Measurements from ENCODE around the gene TMEM212. TPM values are rescaled to one million over a fixed set of nuclear protein-coding genes. Genes with fewer than 3 reads are reported as not detected.

The TMEM212 gene
- polyA plus RNA-seq (2011; rRNA removed) = not detected in 2 replicates
- polyA minus RNA-seq (2011; rRNA and poly(A)+ RNA removed) = not detected in 2 replicates

DNA sequence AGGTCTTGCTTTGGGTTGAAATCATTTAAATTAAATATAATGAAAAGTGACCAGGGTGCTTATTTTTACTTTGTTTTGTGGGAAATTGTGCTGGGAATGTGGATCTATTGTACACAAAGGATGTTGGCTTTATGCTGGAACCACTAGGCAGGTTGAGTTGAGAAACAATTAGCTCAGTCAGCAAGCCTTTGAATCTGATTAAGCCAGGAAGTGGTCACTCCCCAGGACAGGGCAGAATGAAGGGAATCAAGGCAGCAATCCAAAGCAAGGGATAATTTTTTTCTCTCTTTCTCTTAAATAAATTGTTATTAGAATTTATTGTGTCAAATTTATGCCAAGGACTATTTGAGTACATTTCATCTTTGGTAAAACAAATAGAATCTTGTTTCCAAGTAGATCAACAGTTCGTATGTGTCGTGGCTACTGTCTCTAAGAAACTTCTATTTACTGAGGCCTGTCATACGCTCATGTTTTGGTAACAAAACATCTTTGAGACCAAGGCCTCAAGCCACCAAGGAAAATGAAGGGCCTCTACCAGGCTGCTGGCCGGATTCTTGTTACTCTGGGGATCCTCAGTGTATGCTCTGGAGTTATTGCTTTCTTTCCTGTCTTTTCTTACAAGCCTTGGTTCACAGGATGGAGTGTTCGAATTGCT lies at the start of gene TMEM212:
TMEM212 (plus strand) TSS at position 486 of the 655 bp plus-strand sequence; CDS start at position 521, 35 bp downstream.
- ChIA-PET POLR2A (no interaction called here), CTCF (interaction anchor here (1.0 to 1.2 kb wide), 3 partner anchors 13 to 257 kb away, joined by 3 to 5 read pairs (median 3); partner anchors contain the start of gene PLD1)
- no peak for DNase-seq (ENCODE audit: low read depth)
- no peak within 1 kb of the TSS for H3K4me3 ChIP-seq (ENCODE audit: low read depth, low read length)
- no peaks in the 10 kb centered on the region for H3K36me3 ChIP-seq (ENCODE audit: control insufficient read depth, insufficient read depth, low read length)
- H3K27me3 ChIP-seq (ENCODE audit: control insufficient read depth, insufficient read depth, low read length) = no peaks in the 10 kb centered on the region
- TF ChIP-seq, protein P1, sequence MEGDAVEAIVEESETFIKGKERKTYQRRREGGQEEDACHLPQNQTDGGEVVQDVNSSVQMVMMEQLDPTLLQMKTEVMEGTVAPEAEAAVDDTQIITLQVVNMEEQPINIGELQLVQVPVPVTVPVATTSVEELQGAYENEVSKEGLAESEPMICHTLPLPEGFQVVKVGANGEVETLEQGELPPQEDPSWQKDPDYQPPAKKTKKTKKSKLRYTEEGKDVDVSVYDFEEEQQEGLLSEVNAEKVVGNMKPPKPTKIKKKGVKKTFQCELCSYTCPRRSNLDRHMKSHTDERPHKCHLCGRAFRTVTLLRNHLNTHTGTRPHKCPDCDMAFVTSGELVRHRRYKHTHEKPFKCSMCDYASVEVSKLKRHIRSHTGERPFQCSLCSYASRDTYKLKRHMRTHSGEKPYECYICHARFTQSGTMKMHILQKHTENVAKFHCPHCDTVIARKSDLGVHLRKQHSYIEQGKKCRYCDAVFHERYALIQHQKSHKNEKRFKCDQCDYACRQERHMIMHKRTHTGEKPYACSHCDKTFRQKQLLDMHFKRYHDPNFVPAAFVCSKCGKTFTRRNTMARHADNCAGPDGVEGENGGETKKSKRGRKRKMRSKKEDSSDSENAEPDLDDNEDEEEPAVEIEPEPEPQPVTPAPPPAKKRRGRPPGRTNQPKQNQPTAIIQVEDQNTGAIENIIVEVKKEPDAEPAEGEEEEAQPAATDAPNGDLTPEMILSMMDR (IDR thresholded peaks at IDR 0.05; ENCODE audit: insufficient read depth, low read depth, low read length) = no peak

DNA sequence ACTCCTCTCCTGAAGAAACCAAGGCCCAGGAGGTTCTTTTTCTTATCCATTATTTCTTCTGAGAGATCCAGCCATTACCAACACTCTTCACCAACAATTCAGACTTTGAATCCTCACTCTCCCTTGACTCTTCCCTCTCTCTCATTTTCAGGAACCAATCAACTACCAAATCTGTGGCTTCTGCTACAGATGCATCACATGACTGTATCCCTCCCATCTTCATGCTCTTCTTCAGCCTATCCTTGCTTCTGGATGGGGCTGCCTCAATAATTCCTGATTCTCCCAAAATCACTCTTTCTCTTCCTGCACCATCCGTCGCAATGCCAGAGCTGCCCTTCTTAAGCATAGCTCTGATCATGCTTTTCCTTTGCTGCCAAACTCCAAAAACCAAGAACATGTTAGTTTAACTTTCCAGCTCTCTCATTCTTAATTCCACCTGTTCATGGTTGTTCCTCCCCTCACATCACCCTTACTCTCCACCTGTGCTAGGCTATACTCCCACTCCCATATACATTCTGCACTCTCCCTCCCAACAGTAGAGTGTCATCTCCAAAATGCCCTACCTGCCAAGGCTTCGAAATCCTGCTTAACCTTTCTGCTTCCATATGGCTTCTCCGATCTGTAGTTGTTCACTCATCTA lies 46.4 kb upstream of the TMEM212 start:
- ChIA-PET POLR2A (no interaction called here), CTCF (interaction anchor here (1.0 kb wide), 1 partner anchor 877 kb away, joined by 4 read pairs; no protein-coding TSS in a partner anchor)
- Histone ChIP-seq H3K4me3 (ENCODE audit: low read depth, low read length) (no peak overlapping the region), H3K36me3 (ENCODE audit: control insufficient read depth, insufficient read depth, low read length) (no peaks in the 10 kb centered on the region), H3K27me3 (ENCODE audit: control insufficient read depth, insufficient read depth, low read length) (no peaks in the 10 kb centered on the region)
- DNase-seq (ENCODE audit: low read depth) = no peak
- TF ChIP-seq, protein P1 (IDR thresholded peaks at IDR 0.05; ENCODE audit: insufficient read depth, low read depth, low read length) = no peak

DNA sequence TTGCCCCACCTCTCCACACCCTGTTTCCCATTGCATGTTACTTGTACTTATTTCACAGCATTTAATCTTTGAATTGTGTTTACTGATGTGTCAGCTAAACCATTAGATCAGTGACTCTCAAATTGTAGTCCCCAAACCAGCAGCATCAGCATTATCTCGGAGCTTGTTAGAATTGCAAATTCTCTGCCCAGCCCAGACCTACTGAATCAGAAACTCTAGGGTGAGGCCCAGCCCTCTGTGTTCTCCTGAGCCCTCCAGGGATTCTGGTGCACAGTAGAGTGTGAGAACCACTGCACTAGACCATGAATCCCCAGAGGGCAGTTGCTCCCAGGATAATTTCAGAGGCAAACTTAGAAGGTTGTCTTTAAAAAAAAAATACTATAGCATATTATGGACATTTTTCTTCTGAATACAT lies 45.9 kb upstream of the TMEM212 start:
- H3K4me3 ChIP-seq (ENCODE audit: low read depth, low read length) = no peak overlapping the region
- ChIA-PET CTCF (interaction anchor here (0.7 to 1.0 kb wide), 2 partner anchors 48 to 876 kb away, joined by 4 read pairs; no protein-coding TSS in a partner anchor), POLR2A (no interaction called here)
- H3K27me3 ChIP-seq (ENCODE audit: control insufficient read depth, insufficient read depth, low read length) = no peaks in the 10 kb centered on the region
- H3K36me3 ChIP-seq (ENCODE audit: control insufficient read depth, insufficient read depth, low read length) = no peaks in the 10 kb centered on the region
- DNase-seq (ENCODE audit: low read depth) = no peak
- TF ChIP-seq, protein P1 (IDR thresholded peaks at IDR 0.05; ENCODE audit: insufficient read depth, low read depth, low read length) = no peak

DNA sequence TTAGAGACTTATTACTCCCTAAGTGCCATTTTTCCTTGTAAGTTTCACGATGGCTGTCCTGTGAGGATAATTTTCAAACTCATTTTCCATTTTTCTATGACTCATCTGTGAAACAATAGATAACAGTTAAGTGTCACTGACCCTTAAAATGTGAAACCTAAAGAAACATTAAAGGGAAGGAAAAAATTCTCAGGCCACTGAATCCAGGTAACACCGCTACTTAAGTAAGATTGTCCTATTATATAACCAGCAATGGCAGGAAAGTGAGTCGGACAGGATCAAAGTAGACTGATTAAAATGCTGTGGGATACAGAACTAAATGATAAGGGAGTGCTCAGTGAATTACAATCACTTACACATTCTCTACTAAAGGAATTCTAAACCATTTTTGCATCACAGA lies 45.3 kb upstream of the TMEM212 start:
- DNase-seq (ENCODE audit: low read depth) = no peak
- ChIA-PET POLR2A (no interaction called here), CTCF (interaction anchor here (0.7 to 1.0 kb wide), 2 partner anchors 48 to 876 kb away, joined by 4 read pairs; no protein-coding TSS in a partner anchor)
- no peaks in the 10 kb centered on the region for H3K36me3 ChIP-seq (ENCODE audit: control insufficient read depth, insufficient read depth, low read length)
- TF ChIP-seq, protein P1 (IDR thresholded peaks at IDR 0.05; ENCODE audit: insufficient read depth, low read depth, low read length) = no peak
- H3K27me3 ChIP-seq (ENCODE audit: control insufficient read depth, insufficient read depth, low read length) = no peaks in the 10 kb centered on the region
- no peak overlapping the region for H3K4me3 ChIP-seq (ENCODE audit: low read depth, low read length)

DNA sequence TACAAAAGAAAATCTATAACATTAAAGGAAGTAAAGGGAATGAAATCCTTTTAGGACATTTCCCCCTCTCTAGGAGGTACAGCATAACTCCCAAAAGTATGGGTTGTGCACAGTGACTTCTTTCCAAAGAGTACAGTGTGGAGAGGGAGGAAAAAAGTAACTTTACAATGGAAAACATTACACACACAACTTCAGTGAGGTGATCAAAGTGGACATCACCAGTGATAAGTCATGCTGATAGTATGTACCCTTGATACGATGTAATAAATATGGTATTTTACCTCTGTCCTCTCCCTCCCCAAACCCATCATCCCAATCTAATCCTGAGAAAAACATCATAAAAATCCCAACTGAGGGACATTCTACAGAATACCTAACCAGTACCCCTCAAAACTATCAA lies 43.6 kb upstream of the TMEM212 start:
- POLR2A ChIA-PET = no interaction called here
- Histone ChIP-seq H3K4me3 (ENCODE audit: low read depth, low read length) (no peak overlapping the region), H3K36me3 (ENCODE audit: control insufficient read depth, insufficient read depth, low read length) (no peaks in the 10 kb centered on the region), H3K27me3 (ENCODE audit: control insufficient read depth, insufficient read depth, low read length) (no peaks in the 10 kb centered on the region)
- DNase-seq (ENCODE audit: low read depth) = no peak
- CTCF ChIA-PET = no interaction called here
- TF ChIP-seq, protein P1 (IDR thresholded peaks at IDR 0.05; ENCODE audit: insufficient read depth, low read depth, low read length) = no peak

Measured in BJ (cell line).